Calu3 (cell line): ENCODE results near the gene PSMB2. TPM values are rescaled to one million over a fixed set of nuclear protein-coding genes. Genes with fewer than 3 reads are reported as not detected.

ENCODE experiments used
- total RNA-seq: library from RNA; stranded (reverse); gene quantifications from 2 replicates; pipeline ENCODE4 v1.2.3, GENCODE V29; 2022

The PSMB2 gene
- total RNA-seq, 1 experiment from 2014 or later: 109 TPM

Other genes with a start within 250 kb of the PSMB2 start
- 72.0 and 72.6 TPM in 2 replicates for gene KIAA0319L, start 84.1 kb downstream of the PSMB2 start, total RNA-seq
- gene NCDN, start 83.7 kb downstream of the PSMB2 start, total RNA-seq: 36.0 and 38.0 TPM in 2 replicates
- gene TFAP2E, start 68.2 kb downstream of the PSMB2 start, total RNA-seq: 0.26 and 0.49 TPM in 2 replicates
- gene C1orf216, start 77.4 kb upstream of the PSMB2 start, total RNA-seq: 11.5 and 12.0 TPM in 2 replicates
- 30.3 and 30.4 TPM in 2 replicates for gene CLSPN, start 128.5 kb upstream of the PSMB2 start, total RNA-seq
- gene AGO4, start 166.5 kb upstream of the PSMB2 start, total RNA-seq: 8.3 and 11.1 TPM in 2 replicates
- gene AGO1, start 241.7 kb upstream of the PSMB2 start, total RNA-seq: 30.0 and 34.4 TPM in 2 replicates